NB4 (cell line): ENCODE data around the gene TMEM156.

Experiments
- MYC ChIP-seq: IDR thresholded peaks from 2 replicates; pipeline ENCODE4 v1.6.1; 2011; ENCODE audit warnings: low read depth, low read length
- POLR2A ChIP-seq: IDR thresholded peaks from 2 replicates; pipeline ENCODE4 v1.6.1; 2011; ENCODE audit warnings: mild to moderate bottlenecking; ENCODE audit not compliant: insufficient read length; ENCODE audit errors: extremely low read depth
- TF ChIP-seq, protein P1 (sequence below): IDR thresholded peaks from one replicate; pipeline ENCODE4 v1.5.1; 2012; ENCODE audit warnings: low read depth, low read length

DNA sequence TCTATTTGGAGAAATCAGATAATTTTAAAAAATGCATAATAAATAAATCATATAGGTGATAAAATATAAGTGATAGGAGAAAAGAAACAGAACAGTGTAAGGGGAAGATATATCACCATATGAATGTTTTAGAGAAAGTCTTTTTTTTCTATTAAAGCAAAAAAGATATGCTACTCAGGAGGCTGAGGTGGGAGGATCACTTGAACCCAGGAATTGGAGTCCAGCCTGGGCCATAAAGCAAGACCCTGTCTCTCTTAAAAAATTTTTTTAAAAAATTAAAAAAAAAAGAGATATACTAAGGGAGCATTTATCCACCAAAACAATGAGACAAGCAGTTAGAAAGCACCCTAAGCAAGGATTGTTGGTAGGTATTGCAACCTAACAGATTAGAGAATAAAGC is 6.1 kb downstream of the TMEM156 start:
- TF ChIP-seq, protein P1, sequence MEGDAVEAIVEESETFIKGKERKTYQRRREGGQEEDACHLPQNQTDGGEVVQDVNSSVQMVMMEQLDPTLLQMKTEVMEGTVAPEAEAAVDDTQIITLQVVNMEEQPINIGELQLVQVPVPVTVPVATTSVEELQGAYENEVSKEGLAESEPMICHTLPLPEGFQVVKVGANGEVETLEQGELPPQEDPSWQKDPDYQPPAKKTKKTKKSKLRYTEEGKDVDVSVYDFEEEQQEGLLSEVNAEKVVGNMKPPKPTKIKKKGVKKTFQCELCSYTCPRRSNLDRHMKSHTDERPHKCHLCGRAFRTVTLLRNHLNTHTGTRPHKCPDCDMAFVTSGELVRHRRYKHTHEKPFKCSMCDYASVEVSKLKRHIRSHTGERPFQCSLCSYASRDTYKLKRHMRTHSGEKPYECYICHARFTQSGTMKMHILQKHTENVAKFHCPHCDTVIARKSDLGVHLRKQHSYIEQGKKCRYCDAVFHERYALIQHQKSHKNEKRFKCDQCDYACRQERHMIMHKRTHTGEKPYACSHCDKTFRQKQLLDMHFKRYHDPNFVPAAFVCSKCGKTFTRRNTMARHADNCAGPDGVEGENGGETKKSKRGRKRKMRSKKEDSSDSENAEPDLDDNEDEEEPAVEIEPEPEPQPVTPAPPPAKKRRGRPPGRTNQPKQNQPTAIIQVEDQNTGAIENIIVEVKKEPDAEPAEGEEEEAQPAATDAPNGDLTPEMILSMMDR: no peak
- no peak for TF ChIP-seq POLR2A
- no peak for TF ChIP-seq MYC
